Mesothelial cell of epicardium (in vitro differentiated cells): ENCODE results near the gene PCGF1. TPM values are rescaled to one million over a fixed set of nuclear protein-coding genes. Genes with fewer than 3 reads are reported as not detected.
A peak's percentile ranks its signal among the peaks of the same experiment; 100 is the strongest.

ENCODE experiments used
- DNase-seq, 2 experiments: peaks; one replicate each; pipeline ENCODE4 v3.0.0; 2021; ENCODE audit warnings: low spot score in 2 of 2; ENCODE audit not compliant: unreplicated experiment in 2 of 2
- H3K27ac Mint-ChIP-seq: 2 replicates; pipeline ENCODE4 v1.8.0; 2021; ENCODE audit warnings: mixed read lengths
- H3K27me3 Mint-ChIP-seq: 2 replicates; pipeline ENCODE4 v1.8.0; 2021; ENCODE audit warnings: low read depth, mixed read lengths
- H3K36me3 Mint-ChIP-seq: 2 replicates; pipeline ENCODE4 v1.8.0; 2021; ENCODE audit warnings: mixed read lengths
- H3K4me1 Mint-ChIP-seq: 2 replicates; pipeline ENCODE4 v1.8.0; 2021; ENCODE audit warnings: mixed read lengths
- H3K4me3 Mint-ChIP-seq: 2 replicates; pipeline ENCODE4 v1.8.0; 2021; ENCODE audit warnings: mild to moderate bottlenecking, moderate library complexity, mixed read lengths
- H3K9me3 Mint-ChIP-seq: 2 replicates; pipeline ENCODE4 v1.8.0; 2021; ENCODE audit warnings: mixed read lengths
- total RNA-seq: library from RNA; stranded (reverse); gene quantifications from 3 replicates; pipeline ENCODE4 v1.2.1, GENCODE V29; 2021
- TF ChIP-seq, protein P1 (sequence below): fragments of 200-600 bp; sonication (generic); IDR thresholded peaks from one replicate; pipeline ENCODE4 v1.5.0; 2021; ENCODE audit warnings: antibody characterized with exemption; ENCODE audit not compliant: unreplicated experiment

PCGF1 gene
- total RNA-seq, 1 donor from 2014 or later: 17.0 TPM

DNA sequence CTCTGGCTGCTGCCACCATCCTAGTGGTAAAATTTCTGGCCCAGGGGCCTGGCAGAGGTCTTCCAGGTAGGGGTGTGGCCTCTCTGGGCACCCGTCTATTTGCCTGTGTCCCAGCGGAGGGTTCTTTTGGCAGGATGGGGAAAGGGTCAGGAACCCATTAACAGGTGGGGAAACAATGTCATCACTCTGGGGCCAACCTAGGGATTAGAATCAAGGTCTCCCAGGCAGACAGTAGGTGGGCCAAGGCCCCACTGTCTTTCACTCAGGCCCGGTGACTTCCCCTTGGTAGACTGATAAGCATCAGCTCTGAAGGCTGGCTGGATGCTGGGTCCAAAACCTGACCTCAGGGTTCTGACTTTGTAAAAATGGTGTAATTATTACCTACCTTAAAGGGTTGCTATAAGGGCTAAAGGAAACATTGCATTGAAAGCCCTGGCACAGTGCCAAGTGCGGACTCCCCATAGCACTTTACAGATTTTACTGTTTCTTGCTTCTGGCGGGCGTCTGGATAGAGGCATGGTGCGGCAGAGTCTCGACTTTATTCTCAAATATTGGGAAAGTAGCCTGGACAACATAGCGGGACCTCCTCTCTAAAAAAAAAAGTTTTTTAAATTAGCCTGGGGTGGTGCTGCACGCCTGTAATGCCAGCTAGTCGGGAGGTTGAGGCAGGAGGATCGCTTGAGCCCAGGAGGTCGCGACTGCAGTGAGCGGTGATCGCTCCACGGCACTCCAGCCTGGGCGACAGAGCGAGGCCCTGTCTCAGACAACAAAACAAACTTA, 10.3 kb downstream of the PCGF1 start:
- Mint-ChIP-seq H3K4me3 (peak overlapping the region; percentile 75), H3K36me3 (peaks cover 12% of the 10 kb centered on the region), H3K27ac (no peak overlapping the region), H3K4me1 (peaks cover 29% of the 10 kb centered on the region), H3K9me3 (no peaks in the 10 kb centered on the region), H3K27me3 (peaks cover 63% of the 10 kb centered on the region)
- TF ChIP-seq, protein P1, sequence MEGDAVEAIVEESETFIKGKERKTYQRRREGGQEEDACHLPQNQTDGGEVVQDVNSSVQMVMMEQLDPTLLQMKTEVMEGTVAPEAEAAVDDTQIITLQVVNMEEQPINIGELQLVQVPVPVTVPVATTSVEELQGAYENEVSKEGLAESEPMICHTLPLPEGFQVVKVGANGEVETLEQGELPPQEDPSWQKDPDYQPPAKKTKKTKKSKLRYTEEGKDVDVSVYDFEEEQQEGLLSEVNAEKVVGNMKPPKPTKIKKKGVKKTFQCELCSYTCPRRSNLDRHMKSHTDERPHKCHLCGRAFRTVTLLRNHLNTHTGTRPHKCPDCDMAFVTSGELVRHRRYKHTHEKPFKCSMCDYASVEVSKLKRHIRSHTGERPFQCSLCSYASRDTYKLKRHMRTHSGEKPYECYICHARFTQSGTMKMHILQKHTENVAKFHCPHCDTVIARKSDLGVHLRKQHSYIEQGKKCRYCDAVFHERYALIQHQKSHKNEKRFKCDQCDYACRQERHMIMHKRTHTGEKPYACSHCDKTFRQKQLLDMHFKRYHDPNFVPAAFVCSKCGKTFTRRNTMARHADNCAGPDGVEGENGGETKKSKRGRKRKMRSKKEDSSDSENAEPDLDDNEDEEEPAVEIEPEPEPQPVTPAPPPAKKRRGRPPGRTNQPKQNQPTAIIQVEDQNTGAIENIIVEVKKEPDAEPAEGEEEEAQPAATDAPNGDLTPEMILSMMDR: no peak
- no peak for DNase-seq

DNA sequence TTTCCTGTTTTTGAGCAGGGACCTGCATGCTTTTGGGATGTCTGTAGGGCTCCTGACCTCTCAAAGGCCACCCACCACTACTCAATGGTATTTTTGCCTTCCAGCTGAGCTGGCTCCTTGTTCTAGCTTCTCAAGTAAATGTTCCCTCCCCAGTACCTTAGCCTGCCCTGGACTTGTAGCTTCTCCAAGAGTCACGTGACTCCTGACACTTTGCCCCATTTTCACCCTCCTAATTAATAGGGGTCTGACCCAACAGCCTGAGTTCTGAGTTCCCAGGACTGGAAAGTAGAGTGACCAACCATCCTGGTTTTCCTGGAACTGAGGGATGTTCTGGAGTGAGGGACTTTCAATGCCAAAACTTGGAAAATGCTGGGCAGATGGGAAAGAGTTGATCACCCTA, 12.1 kb downstream of the PCGF1 start:
- Mint-ChIP-seq H3K4me3 (no peak overlapping the region), H3K27ac (no peak overlapping the region), H3K9me3 (no peaks in the 10 kb centered on the region), H3K27me3 (peaks cover 45% of the 10 kb centered on the region), H3K4me1 (peaks cover 21% of the 10 kb centered on the region), H3K36me3 (peaks cover 21% of the 10 kb centered on the region)
- TF ChIP-seq, protein P1: no peak
- DNase-seq: no peak

DNA sequence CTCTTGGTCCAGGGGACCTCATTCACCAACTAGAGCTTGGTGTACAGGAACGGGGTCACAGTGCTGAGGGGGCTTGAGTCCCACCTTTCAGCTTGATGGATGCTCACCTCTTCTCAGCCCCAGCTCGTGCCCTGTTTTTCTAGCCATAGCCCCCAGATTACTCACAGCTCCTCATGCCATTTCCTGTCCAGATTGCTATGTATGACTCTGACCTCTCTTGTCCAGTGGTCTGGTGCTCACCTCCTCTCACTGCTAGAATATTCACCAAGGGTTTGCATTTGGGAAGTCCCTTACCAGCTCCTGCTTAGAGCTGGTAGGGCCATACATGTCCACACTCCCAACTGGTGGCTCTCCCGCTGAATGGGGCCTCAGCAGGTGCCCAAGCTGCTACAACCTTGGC, 13.9 kb downstream of the PCGF1 start:
- Mint-ChIP-seq H3K4me3 (no peak overlapping the region), H3K27me3 (peaks cover 27% of the 10 kb centered on the region)
- no peak for DNase-seq

DNA sequence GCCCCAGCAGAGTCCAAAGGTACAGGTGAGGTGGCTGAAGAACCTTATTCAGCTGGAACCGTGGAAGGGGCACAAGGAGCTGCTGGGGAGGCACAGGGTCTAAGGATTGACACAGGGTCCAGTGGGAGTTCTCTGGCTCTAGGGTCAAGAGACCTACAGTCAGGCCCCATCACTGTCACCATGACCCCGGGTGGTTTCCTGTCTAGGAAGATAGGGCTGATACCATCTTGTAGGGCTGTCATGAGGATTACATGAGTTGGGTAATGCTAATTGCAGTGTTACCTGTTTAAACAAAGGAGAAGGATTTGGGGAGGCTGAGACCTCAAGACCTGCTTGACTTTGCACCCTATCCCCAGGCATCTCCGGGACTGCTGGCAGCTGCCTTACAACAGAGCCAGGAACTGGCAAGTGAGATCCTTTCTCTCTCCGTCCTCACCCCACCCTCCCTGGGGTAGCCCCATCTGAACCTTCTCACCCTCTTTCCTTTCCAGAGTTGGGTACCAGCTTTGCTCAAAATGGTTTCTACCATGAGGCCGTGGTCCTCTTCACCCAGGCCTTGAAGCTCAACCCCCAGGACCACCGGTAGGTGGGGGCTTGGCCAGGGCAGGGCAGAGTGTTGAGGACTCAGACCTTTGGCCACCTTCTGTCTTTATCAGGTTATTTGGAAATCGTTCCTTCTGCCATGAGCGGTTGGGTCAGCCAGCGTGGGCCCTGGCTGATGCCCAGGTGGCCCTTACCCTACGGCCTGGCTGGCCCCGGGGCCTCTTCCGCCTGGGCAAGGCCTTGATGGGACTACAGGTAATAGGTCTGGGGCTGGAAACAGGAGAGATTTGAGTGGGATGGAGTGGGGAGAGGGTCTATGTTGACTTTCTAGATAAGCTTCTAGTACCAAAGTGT, 15.6 kb downstream of the PCGF1 start:
- DNase-seq: no peak
- no peaks in the 10 kb centered on the region for H3K9me3 Mint-ChIP-seq

More for the DNA sequence above, 13.9 kb downstream of the PCGF1 start:
- peaks cover 10% of the 10 kb centered on the region for H3K4me1 Mint-ChIP-seq
- H3K36me3 Mint-ChIP-seq: peaks cover 27% of the 10 kb centered on the region
- no peaks in the 10 kb centered on the region for H3K9me3 Mint-ChIP-seq
- TF ChIP-seq, protein P1: no peak
- H3K27ac Mint-ChIP-seq: no peak overlapping the region

DNA sequence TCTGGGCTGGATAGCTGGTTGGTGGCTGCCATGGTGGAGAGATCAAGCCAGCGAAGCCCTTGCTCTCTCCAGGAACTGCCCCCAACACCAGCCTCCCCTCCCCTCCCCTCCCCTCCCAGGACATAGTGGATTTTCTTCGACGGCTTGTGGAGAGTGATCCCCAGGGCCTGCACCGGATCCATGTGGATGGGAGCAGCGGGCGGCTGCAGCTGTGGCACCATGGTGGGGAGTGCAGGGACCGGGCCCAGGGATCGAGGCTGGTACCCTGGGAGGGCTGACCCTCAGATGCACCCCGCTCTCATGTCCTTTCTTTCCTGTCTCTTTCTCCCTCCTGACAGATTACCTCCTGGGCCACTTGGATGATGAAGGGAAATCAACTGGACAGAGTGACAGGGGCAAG, 17.6 kb downstream of the PCGF1 start:
- no peaks in the 10 kb centered on the region for H3K27me3 Mint-ChIP-seq
- H3K4me1 Mint-ChIP-seq: no peaks in the 10 kb centered on the region
- H3K9me3 Mint-ChIP-seq: no peaks in the 10 kb centered on the region
- no peak for DNase-seq
- no peak overlapping the region for H3K4me3 Mint-ChIP-seq
- H3K36me3 Mint-ChIP-seq: peaks cover 30% of the 10 kb centered on the region
- no peak overlapping the region for H3K27ac Mint-ChIP-seq
- TF ChIP-seq, protein P1: no peak

More for the DNA sequence above, 15.6 kb downstream of the PCGF1 start:
- Mint-ChIP-seq H3K4me1 (no peaks in the 10 kb centered on the region), H3K27me3 (peaks cover 11% of the 10 kb centered on the region), H3K4me3 (no peak overlapping the region), H3K27ac (no peak overlapping the region), H3K36me3 (peaks cover 27% of the 10 kb centered on the region)
- TF ChIP-seq, protein P1: no peak
